Natural killer cell (primary cell): Measurements from ENCODE around the gene GRIK5. TPM values are rescaled to one million over a fixed set of nuclear protein-coding genes. Genes with fewer than 3 reads are reported as not detected.
A peak's percentile ranks its signal among the peaks of the same experiment; 100 is the strongest.

Experiments used
- ATAC-seq, 3 donors: fragments of 150-1000 bp in 2 of 3; fragments of 200-7000 bp in 1 of 3; cut with Tn5 transposase; 1 replicate in 1 of 3; 2 replicates in 2 of 3; pipeline ENCODE4 v1.10.0; 2021; ENCODE audit warnings: mild to moderate bottlenecking in 2 of 3, moderate library complexity in 2 of 3
- DNase-seq, 2 donors: peaks; one replicate each; pipeline versions ENCODE4 v3.0.0 to v3.0.0-alpha.2; 2013 to 2021; ENCODE audit warnings: mixed read lengths in 1 of 2
- H3K27ac ChIP-seq: one replicate; pipeline ENCODE4 v1.5.1; 2013; ENCODE audit warnings: mild to moderate bottlenecking, low read length
- H3K27me3 ChIP-seq: one replicate; pipeline ENCODE4 v1.6.1; 2013; ENCODE audit warnings: low read length; ENCODE audit not compliant: control insufficient read depth, insufficient read depth
- H3K36me3 ChIP-seq: one replicate; pipeline ENCODE4 v1.6.1; 2013; ENCODE audit warnings: low read length; ENCODE audit not compliant: control insufficient read depth, insufficient read depth
- H3K4me1 ChIP-seq: one replicate; pipeline ENCODE4 v1.6.1; 2013; ENCODE audit warnings: low read length; ENCODE audit not compliant: control insufficient read depth, insufficient read depth
- H3K4me3 ChIP-seq: one replicate; pipeline ENCODE4 v1.5.1; 2013; ENCODE audit warnings: low read length
- H3K9me3 ChIP-seq: one replicate; pipeline ENCODE4 v1.6.1; 2013; ENCODE audit warnings: low read length; ENCODE audit not compliant: control insufficient read depth, insufficient read depth
- H3K27ac Mint-ChIP-seq, 2 donors: one replicate each; pipeline ENCODE4 v1.8.0; 2022; ENCODE audit warnings: mild to moderate bottlenecking in 2 of 2, mixed read lengths in 2 of 2, moderate library complexity in 1 of 2
- H3K27me3 Mint-ChIP-seq, 2 donors: one replicate each; pipeline ENCODE4 v1.8.0; 2022; ENCODE audit warnings: low read depth in 2 of 2, mixed read lengths in 2 of 2
- H3K36me3 Mint-ChIP-seq: one replicate; pipeline ENCODE4 v1.8.0; 2022; ENCODE audit warnings: mixed read lengths
- H3K4me1 Mint-ChIP-seq, 2 donors: one replicate each; pipeline ENCODE4 v1.8.0; 2022; ENCODE audit warnings: mixed read lengths in 2 of 2
- H3K4me3 Mint-ChIP-seq: one replicate; pipeline ENCODE4 v1.8.0; 2022; ENCODE audit warnings: mild to moderate bottlenecking, moderate library complexity, mixed read lengths
- H3K9me3 Mint-ChIP-seq, 2 donors: one replicate each; pipeline ENCODE4 v1.8.0; 2022; ENCODE audit warnings: mixed read lengths in 2 of 2
- WGBS: methylation state at CpG from one replicate; pipeline ENCODE4 v1.1.7; 2013; ENCODE audit warnings: missing lambda C conversion rate; ENCODE audit not compliant: insufficient coverage; 5-methylcytosine and 5-hydroxymethylcytosine counted together
- intact Hi-C: fragments of 100-400 bp; cut with micrococcal nuclease; formaldehyde crosslinking; loops from one replicate; pipeline ENCODE4 v1.14.2; 2022
- total RNA-seq, 4 donors: library from RNA; stranded (reverse); fragments of 120-200 nt in 1 of 4; gene quantifications; one replicate each; pipeline versions ENCODE4 v1.2.3 to v1.2.4, GENCODE V29; 2013 to 2022
- TF ChIP-seq, protein P1 (sequence below): fragments of 200-600 bp; IDR thresholded peaks from one replicate; pipeline ENCODE4 v1.8.0; 2022; ENCODE audit warnings: antibody characterized with exemption

GRIK5 gene
- total RNA-seq, 3 donors from 2014 or later (not counting 1 experiment from before 2014, with no cell fraction given), result 0.31 to 2.1 TPM; not detected in 1

DNA sequence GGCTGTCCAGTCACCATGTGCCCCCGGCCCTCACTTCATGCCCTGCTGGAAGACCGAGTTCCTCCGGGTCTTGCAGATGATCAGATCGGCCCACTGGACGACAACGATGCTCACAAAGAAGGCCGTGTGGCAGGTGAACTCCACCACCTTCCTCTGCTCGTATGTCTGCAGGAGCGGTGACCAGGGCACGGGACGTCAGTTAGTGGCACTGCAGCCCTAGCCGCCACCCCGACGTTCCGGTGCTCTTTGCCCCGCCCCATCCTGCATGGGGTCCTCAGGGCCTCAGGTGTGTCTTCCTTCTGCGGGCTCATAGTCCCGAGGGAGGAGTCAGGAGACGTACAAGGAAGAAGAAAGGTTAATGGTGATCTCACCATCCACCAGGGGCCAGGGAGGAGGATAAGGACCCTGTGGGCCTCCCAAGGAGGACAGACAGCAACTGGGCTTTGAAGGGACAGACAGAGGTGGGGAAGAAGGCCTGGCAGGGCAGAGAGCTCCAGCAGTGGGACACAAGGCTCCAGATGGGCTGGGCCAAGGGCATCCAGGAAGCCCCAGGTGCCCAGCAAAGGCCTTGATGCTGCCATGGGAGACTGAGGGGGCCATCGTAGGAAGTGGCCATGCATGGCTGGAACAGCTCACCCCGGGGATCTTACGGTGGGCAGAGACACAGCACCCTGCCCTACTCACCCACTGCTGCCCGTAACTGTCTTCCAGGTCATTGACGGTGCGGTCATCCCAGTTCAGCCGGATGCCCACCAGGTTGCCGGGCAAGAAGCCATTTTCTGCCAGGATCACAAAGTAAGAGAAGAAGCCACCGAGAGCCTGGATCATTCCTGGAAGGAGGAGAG lies 101.0 kb downstream of the GRIK5 start:
- no peak overlapping the region for H3K4me3 Mint-ChIP-seq
- TF ChIP-seq, protein P1, sequence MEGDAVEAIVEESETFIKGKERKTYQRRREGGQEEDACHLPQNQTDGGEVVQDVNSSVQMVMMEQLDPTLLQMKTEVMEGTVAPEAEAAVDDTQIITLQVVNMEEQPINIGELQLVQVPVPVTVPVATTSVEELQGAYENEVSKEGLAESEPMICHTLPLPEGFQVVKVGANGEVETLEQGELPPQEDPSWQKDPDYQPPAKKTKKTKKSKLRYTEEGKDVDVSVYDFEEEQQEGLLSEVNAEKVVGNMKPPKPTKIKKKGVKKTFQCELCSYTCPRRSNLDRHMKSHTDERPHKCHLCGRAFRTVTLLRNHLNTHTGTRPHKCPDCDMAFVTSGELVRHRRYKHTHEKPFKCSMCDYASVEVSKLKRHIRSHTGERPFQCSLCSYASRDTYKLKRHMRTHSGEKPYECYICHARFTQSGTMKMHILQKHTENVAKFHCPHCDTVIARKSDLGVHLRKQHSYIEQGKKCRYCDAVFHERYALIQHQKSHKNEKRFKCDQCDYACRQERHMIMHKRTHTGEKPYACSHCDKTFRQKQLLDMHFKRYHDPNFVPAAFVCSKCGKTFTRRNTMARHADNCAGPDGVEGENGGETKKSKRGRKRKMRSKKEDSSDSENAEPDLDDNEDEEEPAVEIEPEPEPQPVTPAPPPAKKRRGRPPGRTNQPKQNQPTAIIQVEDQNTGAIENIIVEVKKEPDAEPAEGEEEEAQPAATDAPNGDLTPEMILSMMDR, result no peak
- no peaks in the 10 kb centered on the region for H3K36me3 Mint-ChIP-seq
- DNase-seq, result no peak
- WGBS, result 94% methylated on average over 28 of the region's 28 CpGs
- peaks cover 0 to 4% of the 10 kb centered on the region in 2 donors for H3K27me3 Mint-ChIP-seq
- no peaks in the 10 kb centered on the region for H3K9me3 Mint-ChIP-seq
- Histone ChIP-seq H3K36me3 (no peaks in the 10 kb centered on the region), H3K27me3 (no peaks in the 10 kb centered on the region), H3K9me3 (no peaks in the 10 kb centered on the region), H3K27ac (no peak overlapping the region), H3K4me1 (peaks cover 5% of the 10 kb centered on the region), H3K4me3 (no peak overlapping the region)
- H3K4me1 Mint-ChIP-seq, result peaks cover 0 to 6% of the 10 kb centered on the region in 2 donors
- intact Hi-C loops, result no loop called here
- ATAC-seq, result no peak
- H3K27ac Mint-ChIP-seq, result no peak overlapping the region

DNA sequence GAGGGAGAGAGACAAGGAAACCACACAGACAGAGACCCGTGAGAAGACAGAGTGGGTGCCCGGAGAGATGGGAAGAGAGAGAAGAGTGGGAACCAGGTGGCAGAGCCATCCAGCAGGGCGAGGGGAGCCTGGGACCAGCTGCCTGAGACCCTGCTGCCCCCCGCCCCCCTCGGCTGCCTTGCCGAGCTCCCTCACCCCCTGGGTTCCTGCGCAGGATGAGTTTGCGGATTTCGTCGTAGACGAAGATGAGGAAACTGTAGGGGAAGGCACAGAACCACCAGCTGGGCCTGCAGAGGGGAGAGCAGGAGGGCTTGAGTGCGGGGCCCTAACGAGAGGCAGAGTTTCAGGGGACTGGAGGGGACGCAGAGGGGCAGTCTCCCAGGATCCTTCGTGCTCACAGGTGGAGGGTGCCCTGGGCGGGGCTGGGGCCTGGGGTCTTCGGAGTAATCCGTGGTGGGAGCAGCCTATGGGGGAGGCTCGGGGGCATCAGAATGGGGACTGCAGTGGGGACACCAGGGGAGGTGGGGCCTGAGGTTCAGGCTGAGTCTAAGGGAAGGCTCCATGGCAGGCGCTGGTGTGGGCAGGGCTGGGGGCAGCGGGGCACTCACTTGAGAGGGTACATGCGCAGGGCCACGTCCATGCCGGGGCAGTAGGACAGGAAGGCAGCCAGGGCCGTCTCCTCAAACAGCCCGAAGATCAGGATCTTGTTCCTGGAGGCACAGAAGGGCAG lies 102.8 kb downstream of the GRIK5 start:
- peaks cover 5% of the 10 kb centered on the region for H3K4me1 ChIP-seq
- no peaks in the 10 kb centered on the region for H3K27me3 ChIP-seq
- no peaks in the 10 kb centered on the region for H3K9me3 Mint-ChIP-seq
- TF ChIP-seq, protein P1, result no peak
- peaks cover 0 to 6% of the 10 kb centered on the region in 2 donors for H3K4me1 Mint-ChIP-seq
- no peaks in the 10 kb centered on the region for H3K36me3 ChIP-seq
- H3K36me3 Mint-ChIP-seq, result no peaks in the 10 kb centered on the region
- H3K27ac Mint-ChIP-seq, result no peak overlapping the region
- H3K9me3 ChIP-seq, result no peaks in the 10 kb centered on the region
- 43% methylated on average over 26 of the region's 26 CpGs for WGBS
- H3K4me3 ChIP-seq, result no peak overlapping the region
- peaks cover 0 to 4% of the 10 kb centered on the region in 2 donors for H3K27me3 Mint-ChIP-seq
- intact Hi-C loops, result no loop called here
- H3K27ac ChIP-seq, result no peak overlapping the region
- DNase-seq (no peak), ATAC-seq (peak in 1 of 3 donors; percentile 52)
- no peak overlapping the region for H3K4me3 Mint-ChIP-seq

DNA sequence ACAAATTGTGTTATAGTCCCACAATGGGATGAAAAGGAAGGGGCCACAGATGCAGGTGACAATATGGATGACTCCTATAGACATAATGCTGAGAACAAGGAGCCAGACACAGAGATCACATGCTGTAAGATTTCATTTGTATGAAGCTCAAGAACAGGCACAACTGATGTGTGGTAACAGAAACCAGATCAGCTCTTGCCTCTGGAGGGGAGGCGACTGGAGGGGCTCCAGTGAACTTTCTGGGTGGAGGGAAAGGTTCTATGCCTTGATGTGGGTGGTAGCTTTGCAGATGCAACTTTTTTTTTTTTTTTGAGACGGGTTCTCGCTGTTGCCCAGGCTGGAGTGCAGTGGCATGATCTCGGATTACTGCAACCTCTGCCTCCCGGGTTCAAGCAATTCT lies 104.9 kb downstream of the GRIK5 start:
- ATAC-seq, result no peak
- H3K9me3 ChIP-seq, result no peaks in the 10 kb centered on the region
- Mint-ChIP-seq H3K27ac (no peak overlapping the region), H3K36me3 (no peaks in the 10 kb centered on the region), H3K4me3 (no peak overlapping the region), H3K27me3 (peaks cover 0 to 4% of the 10 kb centered on the region in 2 donors), H3K4me1 (peaks cover 0 to 6% of the 10 kb centered on the region in 2 donors), H3K9me3 (no peaks in the 10 kb centered on the region)
- WGBS, result 68% methylated on average over 5 of the region's 5 CpGs
- intact Hi-C loops, result no loop called here
- H3K27me3 ChIP-seq, result no peaks in the 10 kb centered on the region
- H3K4me1 ChIP-seq, result peaks cover 5% of the 10 kb centered on the region
- no peak for DNase-seq
- TF ChIP-seq, protein P1, result no peak
- H3K27ac ChIP-seq, result no peak overlapping the region
- no peaks in the 10 kb centered on the region for H3K36me3 ChIP-seq
- H3K4me3 ChIP-seq, result no peak overlapping the region
